GM19463 (cell line): ENCODE results near the gene PRICKLE2.

ENCODE experiments used
- ATAC-seq: cut with Tn5 transposase; IDR thresholded peaks from one replicate; pipeline ENCODE4 v1.9.1; 2021; ENCODE audit warnings: mild to moderate bottlenecking, moderate library complexity; ENCODE audit not compliant: unreplicated experiment

Gene PRICKLE2

GRCh38 chr3:64163019-64163754 lies 62.1 kb downstream of the PRICKLE2 start:
- no peak for ATAC-seq

GRCh38 chr3:64161481-64161952 lies 63.7 kb downstream of the PRICKLE2 start:
- ATAC-seq = no peak

- ATAC-seq = no peak
Measured at GRCh38 chr3:64160000-64160695, 65.1 kb downstream of the PRICKLE2 start.

GRCh38 chr3:64158334-64158733 lies 66.9 kb downstream of the PRICKLE2 start:
- ATAC-seq = no peak

DNA sequence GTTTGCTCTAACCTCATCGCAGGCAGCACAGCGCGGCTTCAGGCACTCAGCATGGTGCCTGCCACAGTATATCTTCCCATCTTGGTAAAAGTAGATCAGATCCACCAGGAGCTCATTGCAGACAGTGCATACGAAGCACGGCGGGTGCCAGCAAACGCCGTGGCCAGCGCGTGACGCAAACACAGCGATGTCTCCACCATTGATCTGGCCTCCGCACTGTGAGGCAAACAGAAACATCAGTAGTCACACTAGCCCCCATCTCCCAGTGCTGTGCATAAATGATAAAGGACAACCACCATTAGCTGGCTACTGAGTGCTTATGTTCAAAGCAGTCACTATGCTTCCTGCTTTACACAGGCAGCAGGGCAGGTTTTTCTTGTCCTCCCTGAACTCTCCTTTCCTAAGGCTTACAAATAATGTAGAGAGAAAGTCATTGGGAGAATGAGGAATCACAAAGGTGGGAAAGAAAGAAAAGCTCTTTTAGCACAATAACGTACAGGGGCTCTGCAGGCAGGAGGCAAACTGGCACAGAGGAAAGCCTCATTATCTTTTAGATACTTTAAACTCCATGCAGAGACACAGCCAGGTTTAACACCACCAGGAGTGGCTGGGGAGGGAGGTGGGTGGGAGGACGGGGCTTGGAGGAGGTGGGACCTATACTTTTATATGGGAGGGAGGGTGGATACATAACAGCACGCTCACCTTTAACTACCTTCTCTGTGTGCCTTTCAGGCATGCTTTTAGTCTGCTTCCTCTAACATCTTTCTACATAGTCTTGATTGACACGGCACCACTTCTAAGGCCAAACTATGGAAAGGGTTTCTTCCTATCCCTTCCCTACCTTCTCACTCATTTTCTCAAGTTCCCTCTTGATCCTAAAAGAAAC lies 67.9 kb downstream of the PRICKLE2 start:
- no peak for ATAC-seq

DNA sequence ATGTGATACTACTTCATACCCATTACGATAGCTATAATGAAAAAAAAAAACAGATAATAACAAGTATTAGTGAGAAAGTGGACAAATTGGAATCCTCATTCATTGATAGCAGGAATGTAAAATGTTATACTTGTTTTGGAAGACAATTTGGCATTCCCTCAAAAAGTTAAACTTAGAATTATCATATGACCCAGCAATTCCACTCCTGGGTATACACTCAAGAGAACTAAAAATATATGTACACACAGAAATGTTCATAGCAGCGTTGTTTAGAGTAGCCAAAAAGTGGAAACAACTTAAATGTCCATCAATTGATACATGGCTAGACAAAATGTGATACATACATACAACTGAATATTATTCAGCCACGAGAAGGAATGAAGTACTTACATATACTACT lies 69.9 kb downstream of the PRICKLE2 start:
- no peak for ATAC-seq

DNA sequence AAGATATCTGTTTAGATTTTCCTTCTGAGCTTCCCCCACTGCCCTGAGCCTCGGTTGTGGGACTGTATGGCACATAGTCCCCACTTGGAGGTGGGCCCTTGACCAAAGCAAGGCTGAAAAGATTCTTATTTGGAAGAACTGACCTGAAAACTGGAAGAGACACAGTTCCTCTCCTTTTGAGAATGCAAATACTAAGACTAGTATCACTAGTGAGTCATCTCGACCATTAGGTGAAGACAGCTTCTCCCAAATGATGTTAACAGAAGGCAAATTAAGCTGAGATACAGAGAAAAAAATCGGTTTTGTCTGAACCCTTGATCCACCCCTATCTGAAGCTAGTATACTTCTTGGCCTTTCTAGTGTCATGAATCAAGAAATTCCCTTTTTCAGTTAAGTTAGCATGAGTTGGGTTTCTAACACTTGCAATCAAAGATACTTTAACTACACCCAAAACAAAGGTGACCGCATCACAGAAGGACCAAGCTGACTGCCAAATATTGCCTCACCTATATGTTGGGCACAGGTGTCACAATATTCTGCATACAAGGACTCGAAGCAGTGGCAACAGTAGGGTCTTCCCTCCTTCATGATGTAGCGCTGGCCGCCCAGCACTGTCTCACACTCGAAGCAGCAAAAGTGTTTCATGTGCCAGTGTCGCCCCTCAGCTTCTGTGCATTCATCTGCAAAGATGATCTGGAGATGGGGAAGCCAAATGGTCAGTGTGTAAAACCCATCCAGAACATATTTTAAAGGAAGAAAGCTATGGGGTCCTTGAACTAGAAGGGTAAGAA lies 72.4 kb downstream of the PRICKLE2 start:
- ATAC-seq = no peak

DNA sequence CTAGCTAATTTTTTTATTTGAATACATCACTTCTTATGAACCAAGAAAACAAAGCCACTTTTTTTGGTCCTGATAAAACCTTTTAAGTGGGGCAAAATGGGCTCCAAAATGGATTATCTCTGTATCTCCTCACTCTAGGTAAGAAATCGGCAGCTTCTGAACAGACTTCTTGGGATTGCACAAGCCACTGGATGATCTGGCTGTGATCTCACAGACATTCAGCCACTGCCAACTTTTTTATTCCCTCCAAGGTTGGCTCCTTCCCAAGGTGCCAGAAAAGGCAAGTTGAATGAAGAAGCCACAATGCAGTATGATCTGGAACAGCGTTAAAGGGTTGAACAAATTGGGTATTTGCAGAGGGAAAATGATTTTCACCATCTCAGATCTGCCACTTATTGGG lies 73.2 kb downstream of the PRICKLE2 start:
- no peak for ATAC-seq

- ATAC-seq = no peak
Measured at GRCh38 chr3:64151342-64151871, 73.9 kb downstream of the PRICKLE2 start.

GRCh38 chr3:64150623-64151207 lies 74.6 kb downstream of the PRICKLE2 start:
- no peak for ATAC-seq

DNA sequence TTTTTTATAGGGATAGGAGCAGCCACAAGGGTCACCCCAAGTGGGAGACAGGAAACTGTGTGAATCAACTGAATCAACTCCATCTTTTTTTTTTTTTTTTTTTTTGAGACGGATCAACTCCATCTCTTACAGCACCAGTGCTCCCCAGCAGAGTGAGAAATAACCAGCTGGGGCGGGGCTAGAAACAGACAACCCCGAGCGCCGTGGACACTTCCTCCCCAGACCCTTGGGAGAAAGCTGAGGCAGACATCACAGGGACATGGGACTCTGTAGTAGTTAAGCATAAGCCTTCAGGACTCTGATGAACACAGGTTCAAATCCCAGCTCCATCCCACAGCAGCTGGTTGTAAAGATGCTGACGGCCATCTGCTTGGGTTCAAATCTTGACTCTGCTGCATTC lies 75.4 kb downstream of the PRICKLE2 start:
- no peak for ATAC-seq

DNA sequence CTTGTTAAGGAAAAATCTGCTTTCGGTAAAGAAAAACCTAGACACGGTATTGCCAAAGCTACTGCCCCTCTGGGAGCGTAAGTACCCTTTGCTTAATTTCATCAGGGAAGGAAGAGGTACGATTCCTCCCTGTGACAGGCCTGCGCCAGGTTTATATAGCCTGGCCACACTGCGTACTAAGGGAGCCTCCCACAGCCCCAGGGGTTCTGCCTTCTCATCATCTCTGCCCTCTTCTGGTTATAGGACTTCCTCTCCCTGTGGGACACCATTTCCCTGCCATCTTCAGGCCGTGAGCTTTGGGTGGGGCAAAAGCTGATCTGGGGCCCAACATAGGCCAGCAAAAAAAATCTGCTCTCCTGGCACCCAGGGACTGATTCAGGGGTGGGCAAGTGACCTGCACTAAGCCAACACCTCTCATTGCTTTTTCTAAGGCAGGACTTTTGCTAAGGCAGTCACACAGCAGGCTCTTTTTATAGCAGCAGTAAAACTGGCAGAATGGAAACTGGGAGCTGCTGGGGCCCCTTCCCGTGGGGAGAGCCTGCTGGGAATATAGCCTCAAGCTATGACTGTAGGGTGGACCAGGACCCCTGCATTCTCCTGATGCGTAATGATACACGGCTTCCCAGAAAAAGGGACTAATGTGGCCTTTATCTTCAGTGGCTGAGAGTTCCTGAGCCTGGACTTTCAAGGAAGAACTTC lies 76.2 kb downstream of the PRICKLE2 start:
- ATAC-seq = no peak

- no peak for ATAC-seq
Measured at GRCh38 chr3:64147211-64147610, 78.1 kb downstream of the PRICKLE2 start.

- ATAC-seq = no peak
Measured at GRCh38 chr3:64145438-64145837, 79.8 kb downstream of the PRICKLE2 start.

- ATAC-seq = no peak
Measured at GRCh38 chr3:64144241-64144900, 80.9 kb downstream of the PRICKLE2 start.

GRCh38 chr3:64143409-64144130 lies 81.7 kb downstream of the PRICKLE2 start:
- no peak for ATAC-seq

DNA sequence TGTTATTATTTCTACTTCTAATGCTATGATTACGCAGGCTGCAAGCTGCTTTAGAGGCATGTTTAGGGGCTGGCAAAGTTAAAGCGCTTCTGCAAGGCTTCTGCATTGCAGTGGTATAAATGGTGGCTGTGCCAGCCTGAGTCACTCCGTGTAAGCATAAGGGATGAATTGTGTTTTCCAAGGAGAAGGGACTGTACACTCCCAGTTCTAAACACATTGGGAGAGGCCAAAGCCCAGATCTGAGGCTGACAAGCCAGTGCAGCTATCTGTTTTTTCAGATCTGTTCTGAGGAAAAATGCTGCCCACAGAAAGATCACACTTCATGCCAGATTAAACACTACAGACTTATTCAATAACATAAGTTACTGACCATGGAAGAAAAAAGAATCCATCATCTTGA lies 83.8 kb downstream of the PRICKLE2 start:
- ATAC-seq = no peak

- no peak for ATAC-seq
Measured at GRCh38 chr3:64140651-64141050, 84.6 kb downstream of the PRICKLE2 start.
